ENCODE measurements around the gene MYH13.

The MYH13 gene

DNA sequence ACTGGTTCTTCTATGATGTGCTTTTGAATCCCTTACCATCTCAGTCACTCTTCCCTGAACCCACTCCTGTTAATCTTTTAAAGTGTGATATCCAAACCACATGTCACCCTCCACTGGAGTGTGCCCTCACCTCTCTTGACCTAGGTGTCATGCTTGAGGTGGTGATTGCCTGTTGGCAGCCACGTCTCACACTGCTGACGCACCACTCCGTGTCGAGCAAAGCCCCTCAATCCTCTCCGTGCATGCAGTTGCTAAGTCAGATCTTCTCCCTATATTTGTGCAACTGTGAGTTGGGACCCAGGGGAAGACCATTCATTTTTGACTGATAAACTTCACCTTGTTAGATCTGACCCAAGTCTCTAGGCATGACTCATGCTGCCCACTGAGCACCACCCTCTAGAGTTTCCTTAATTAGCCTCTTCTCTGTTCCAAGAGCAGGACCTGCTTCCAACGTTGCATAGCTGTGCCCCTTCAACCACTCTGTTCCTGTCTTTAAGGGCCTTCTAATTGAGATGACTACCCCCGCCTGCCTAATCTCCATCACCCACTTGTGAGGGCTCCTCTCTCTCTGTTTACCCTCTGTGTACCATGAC is 2.7 kb downstream of the MYH13 start:
- no peak for TF ChIP-seq CTCF (conservative IDR thresholded peaks at IDR 0.05)
- no peak overlapping the region for H3K27ac ChIP-seq

DNA sequence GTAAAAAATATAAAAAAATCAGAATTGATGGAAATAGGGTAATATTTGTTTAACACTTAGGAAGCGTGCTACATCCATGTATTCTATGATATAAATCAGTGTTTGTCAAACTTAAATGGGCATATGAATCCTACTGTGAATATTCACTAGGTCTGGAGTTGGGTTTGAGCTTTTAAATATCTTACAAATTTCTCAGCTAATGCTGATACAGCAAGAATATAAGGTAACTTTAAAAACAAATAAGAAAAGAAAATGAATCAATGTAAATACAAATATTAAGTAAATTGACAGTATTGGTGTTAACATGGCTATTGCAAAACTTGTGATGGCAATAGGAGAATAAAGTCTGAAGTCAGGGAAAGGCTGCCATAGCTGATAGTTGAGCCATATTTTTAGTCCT is 3.6 kb downstream of the MYH13 start:
- TF ChIP-seq CTCF (conservative IDR thresholded peaks at IDR 0.05): no peak
- H3K27ac ChIP-seq: no peak overlapping the region

GRCh38 chr17:10368561-10368960 is 4.2 kb downstream of the MYH13 start:
- no peak overlapping the region for H3K27ac ChIP-seq
- no peak for TF ChIP-seq CTCF (conservative IDR thresholded peaks at IDR 0.05)

DNA sequence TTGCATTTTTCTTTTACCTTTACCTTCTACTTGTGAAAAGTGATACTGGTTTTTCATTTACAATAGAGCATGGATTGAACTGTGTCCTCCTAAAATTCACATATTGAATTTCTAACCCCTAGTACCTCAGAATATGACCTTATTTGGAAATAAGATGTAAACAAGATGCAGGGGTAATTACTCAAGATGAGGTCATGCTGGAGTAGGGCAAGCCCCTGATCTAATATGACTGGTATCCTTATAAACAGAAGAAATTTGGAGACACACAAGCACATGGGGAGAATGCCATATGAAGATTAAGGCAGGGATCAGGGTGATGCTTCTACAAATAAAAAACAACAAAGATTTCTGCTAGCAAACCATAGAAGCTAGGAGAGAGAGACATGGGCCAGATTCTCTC is 12.2 kb downstream of the MYH13 start:
- no peak overlapping the region for H3K27ac ChIP-seq
- no peak for TF ChIP-seq CTCF (conservative IDR thresholded peaks at IDR 0.05)

DNA sequence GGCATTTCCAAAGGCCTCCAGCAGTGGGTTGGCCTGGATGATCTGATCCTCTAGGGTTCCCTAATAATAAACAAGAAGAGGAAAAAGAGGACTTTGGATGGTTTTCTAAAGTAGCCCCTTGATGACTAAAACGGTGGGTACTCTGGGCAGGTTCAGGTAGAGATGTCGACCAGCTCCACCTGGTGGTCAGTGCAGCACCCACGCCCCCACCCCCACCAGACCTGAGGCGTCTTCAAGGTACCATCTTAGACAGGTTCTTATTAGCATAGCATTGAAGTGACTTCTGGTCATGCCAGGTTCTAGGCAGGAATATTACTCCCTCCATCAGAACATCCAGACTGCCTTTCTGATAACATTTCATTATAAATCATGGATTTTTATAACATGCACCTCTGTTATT is 15.0 kb downstream of the MYH13 start:
- no peak overlapping the region for H3K27ac ChIP-seq
- TF ChIP-seq CTCF (conservative IDR thresholded peaks at IDR 0.05): peak; percentile 72

- H3K27ac ChIP-seq: no peak overlapping the region
- TF ChIP-seq CTCF (conservative IDR thresholded peaks at IDR 0.05): no peak
Measured at GRCh38 chr17:10354651-10355050, 18.2 kb downstream of the MYH13 start.

DNA sequence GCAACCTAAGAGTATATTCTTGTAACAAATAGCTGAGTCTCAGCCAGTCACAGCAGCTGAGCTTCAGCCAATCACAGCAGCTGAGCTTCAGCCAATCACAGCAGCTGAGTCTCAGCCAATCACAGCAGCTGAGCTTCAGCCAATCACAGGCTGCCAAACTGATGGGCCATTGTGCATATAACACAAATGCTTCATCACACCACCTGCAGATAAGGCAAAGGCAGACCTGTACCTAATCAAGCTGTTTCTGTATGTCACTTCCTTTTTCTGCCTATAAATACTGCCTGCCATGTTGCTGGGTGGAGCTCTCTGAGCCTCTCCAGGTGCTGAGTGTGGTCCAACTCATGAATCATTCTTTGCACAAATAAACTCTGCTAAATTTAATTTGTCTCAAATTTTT is 19.9 kb downstream of the MYH13 start:
- no peak overlapping the region for H3K27ac ChIP-seq
- TF ChIP-seq CTCF (conservative IDR thresholded peaks at IDR 0.05): no peak

Measured in VCaP (cell line).